Measurements from ENCODE around the gene VPS37D.

The VPS37D gene

GRCh38 chr7:73625276-73625675 is 42.4 kb upstream of the VPS37D start:
- Histone ChIP-seq H3K4me3 (ENCODE audit: insufficient read depth, low read depth, low read length, poor library complexity, severe bottlenecking) (no peak overlapping the region), H3K36me3 (ENCODE audit: control insufficient read depth, insufficient read depth, low read length) (no peaks in the 10 kb centered on the region), H3K27me3 (replicated peaks; ENCODE audit: control insufficient read depth, insufficient read depth, low read length, poor library complexity, severe bottlenecking) (peaks cover 48% of the 10 kb centered on the region), H3K9me3 (ENCODE audit: control insufficient read depth, low read length) (no peaks in the 10 kb centered on the region), H3K27ac (ENCODE audit: insufficient read depth, low read length, poor library complexity, severe bottlenecking) (no peak overlapping the region), H3K4me1 (ENCODE audit: control insufficient read depth, insufficient read depth, low read length, poor library complexity, severe bottlenecking) (peaks cover 11% of the 10 kb centered on the region)
- no peak for DNase-seq

DNA sequence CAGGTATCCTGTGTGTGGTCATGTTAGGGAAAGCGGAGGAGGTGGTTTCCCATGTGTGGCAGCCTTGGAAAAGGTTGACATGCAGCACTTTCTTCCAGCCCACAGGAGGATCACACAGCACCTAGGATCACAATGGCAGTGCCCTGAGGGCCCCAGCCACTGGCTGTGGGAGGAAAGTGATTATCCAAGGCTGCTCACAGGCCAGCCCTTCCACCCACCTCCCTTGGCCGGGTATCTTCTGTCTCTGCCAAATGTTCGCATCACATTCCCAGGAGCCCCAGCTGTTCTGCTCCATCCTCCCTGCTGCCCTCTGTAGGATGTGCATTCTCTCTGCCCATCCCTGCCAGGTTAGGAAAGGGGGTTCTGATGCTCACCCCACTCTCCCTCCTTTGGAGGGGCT is 40.8 kb upstream of the VPS37D start:
- Histone ChIP-seq H3K27ac (ENCODE audit: insufficient read depth, low read length, poor library complexity, severe bottlenecking) (no peak overlapping the region), H3K36me3 (ENCODE audit: control insufficient read depth, insufficient read depth, low read length) (no peaks in the 10 kb centered on the region), H3K9me3 (ENCODE audit: control insufficient read depth, low read length) (no peaks in the 10 kb centered on the region), H3K4me1 (ENCODE audit: control insufficient read depth, insufficient read depth, low read length, poor library complexity, severe bottlenecking) (peaks cover 11% of the 10 kb centered on the region), H3K27me3 (replicated peaks; ENCODE audit: control insufficient read depth, insufficient read depth, low read length, poor library complexity, severe bottlenecking) (peaks cover 48% of the 10 kb centered on the region), H3K4me3 (ENCODE audit: insufficient read depth, low read depth, low read length, poor library complexity, severe bottlenecking) (no peak overlapping the region)
- DNase-seq, result no peak

DNA sequence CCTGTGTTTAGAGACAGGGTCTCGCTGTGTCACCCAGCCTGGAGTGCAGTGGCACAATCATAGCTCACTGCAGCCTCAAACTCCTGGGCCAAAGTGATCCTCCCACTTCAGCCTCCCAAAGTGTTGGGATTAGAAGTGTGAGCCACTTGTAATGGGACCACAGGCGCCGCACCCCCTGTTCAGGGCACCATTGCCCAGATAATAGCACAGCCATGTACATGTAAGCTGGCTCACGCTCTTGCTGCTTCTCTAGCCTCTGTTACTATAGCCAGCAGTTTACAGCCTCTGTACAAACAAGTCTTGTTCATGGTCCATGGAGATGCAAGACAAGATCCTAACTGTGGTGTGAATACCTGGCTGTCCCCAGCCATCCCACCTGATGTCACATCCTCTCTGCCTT is 39.1 kb upstream of the VPS37D start:
- DNase-seq, result no peak
- peaks cover 36% of the 10 kb centered on the region for H3K27me3 ChIP-seq (replicated peaks; ENCODE audit: control insufficient read depth, insufficient read depth, low read length, poor library complexity, severe bottlenecking)
- no peak overlapping the region for H3K4me3 ChIP-seq (ENCODE audit: insufficient read depth, low read depth, low read length, poor library complexity, severe bottlenecking)
- no peaks in the 10 kb centered on the region for H3K36me3 ChIP-seq (ENCODE audit: control insufficient read depth, insufficient read depth, low read length)
- no peaks in the 10 kb centered on the region for H3K9me3 ChIP-seq (ENCODE audit: control insufficient read depth, low read length)
- no peak overlapping the region for H3K27ac ChIP-seq (ENCODE audit: insufficient read depth, low read length, poor library complexity, severe bottlenecking)
- H3K4me1 ChIP-seq (ENCODE audit: control insufficient read depth, insufficient read depth, low read length, poor library complexity, severe bottlenecking), result peaks cover 10% of the 10 kb centered on the region

DNA sequence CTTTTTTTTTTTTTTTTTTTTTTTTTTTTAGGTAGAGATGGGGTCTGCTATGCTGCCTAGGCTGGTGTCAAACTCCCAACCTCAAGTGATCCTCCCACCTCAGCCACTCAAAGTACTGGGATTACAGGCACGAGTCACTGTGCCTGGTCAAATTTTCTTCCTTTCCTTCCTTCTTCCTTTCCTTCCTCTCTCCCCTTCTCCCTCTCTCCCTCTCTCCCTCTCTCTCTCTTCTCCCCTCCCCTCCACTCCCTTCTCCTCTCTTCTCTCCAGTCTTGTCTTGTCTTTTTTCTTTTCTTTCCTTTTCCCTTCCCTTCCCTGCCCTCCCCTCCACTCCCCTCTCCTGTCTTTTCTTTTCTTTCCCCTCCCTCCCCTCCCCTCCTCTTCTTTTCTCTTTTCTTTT is 36.1 kb upstream of the VPS37D start:
- no peak overlapping the region for H3K27ac ChIP-seq (ENCODE audit: insufficient read depth, low read length, poor library complexity, severe bottlenecking)
- H3K36me3 ChIP-seq (ENCODE audit: control insufficient read depth, insufficient read depth, low read length), result no peaks in the 10 kb centered on the region
- H3K27me3 ChIP-seq (replicated peaks; ENCODE audit: control insufficient read depth, insufficient read depth, low read length, poor library complexity, severe bottlenecking), result peaks cover 25% of the 10 kb centered on the region
- no peak for DNase-seq
- H3K9me3 ChIP-seq (ENCODE audit: control insufficient read depth, low read length), result no peaks in the 10 kb centered on the region
- H3K4me1 ChIP-seq (ENCODE audit: control insufficient read depth, insufficient read depth, low read length, poor library complexity, severe bottlenecking), result no peaks in the 10 kb centered on the region
- no peak overlapping the region for H3K4me3 ChIP-seq (ENCODE audit: insufficient read depth, low read depth, low read length, poor library complexity, severe bottlenecking)

DNA sequence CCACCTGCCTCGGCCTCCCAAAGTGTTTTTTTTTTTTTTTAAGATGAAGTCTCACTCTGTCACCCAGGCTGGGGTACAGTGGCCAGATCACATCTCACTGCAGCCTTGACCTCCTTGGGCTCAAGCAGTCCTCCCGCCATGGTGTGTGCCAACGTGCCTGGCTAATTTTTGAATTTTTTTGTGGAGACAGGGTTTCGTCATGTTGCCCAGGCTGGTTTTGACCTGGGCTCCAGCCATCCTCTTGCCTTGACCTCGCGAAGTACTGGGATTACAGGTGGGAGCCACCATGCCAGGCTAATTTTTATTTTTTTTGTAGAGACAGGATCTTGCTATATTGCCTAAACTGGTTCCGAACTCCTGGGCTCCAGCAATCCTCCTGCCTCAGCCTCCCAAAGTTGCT is 34.3 kb upstream of the VPS37D start:
- peaks cover 14% of the 10 kb centered on the region for H3K27me3 ChIP-seq (replicated peaks; ENCODE audit: control insufficient read depth, insufficient read depth, low read length, poor library complexity, severe bottlenecking)
- H3K9me3 ChIP-seq (ENCODE audit: control insufficient read depth, low read length), result no peaks in the 10 kb centered on the region
- no peak overlapping the region for H3K27ac ChIP-seq (ENCODE audit: insufficient read depth, low read length, poor library complexity, severe bottlenecking)
- H3K4me1 ChIP-seq (ENCODE audit: control insufficient read depth, insufficient read depth, low read length, poor library complexity, severe bottlenecking), result no peaks in the 10 kb centered on the region
- no peak for DNase-seq
- H3K36me3 ChIP-seq (ENCODE audit: control insufficient read depth, insufficient read depth, low read length), result no peaks in the 10 kb centered on the region
- H3K4me3 ChIP-seq (ENCODE audit: insufficient read depth, low read depth, low read length, poor library complexity, severe bottlenecking), result no peak overlapping the region

- no peaks in the 10 kb centered on the region for H3K9me3 ChIP-seq (ENCODE audit: control insufficient read depth, low read length)
- no peaks in the 10 kb centered on the region for H3K36me3 ChIP-seq (ENCODE audit: control insufficient read depth, insufficient read depth, low read length)
- H3K4me3 ChIP-seq (ENCODE audit: insufficient read depth, low read depth, low read length, poor library complexity, severe bottlenecking), result no peak overlapping the region
- no peak overlapping the region for H3K27ac ChIP-seq (ENCODE audit: insufficient read depth, low read length, poor library complexity, severe bottlenecking)
- DNase-seq, result no peak
- no peaks in the 10 kb centered on the region for H3K4me1 ChIP-seq (ENCODE audit: control insufficient read depth, insufficient read depth, low read length, poor library complexity, severe bottlenecking)
- H3K27me3 ChIP-seq (replicated peaks; ENCODE audit: control insufficient read depth, insufficient read depth, low read length, poor library complexity, severe bottlenecking), result peaks cover 14% of the 10 kb centered on the region
Observed at GRCh38 chr7:73633844-73634243, 33.8 kb upstream of the VPS37D start.

DNA sequence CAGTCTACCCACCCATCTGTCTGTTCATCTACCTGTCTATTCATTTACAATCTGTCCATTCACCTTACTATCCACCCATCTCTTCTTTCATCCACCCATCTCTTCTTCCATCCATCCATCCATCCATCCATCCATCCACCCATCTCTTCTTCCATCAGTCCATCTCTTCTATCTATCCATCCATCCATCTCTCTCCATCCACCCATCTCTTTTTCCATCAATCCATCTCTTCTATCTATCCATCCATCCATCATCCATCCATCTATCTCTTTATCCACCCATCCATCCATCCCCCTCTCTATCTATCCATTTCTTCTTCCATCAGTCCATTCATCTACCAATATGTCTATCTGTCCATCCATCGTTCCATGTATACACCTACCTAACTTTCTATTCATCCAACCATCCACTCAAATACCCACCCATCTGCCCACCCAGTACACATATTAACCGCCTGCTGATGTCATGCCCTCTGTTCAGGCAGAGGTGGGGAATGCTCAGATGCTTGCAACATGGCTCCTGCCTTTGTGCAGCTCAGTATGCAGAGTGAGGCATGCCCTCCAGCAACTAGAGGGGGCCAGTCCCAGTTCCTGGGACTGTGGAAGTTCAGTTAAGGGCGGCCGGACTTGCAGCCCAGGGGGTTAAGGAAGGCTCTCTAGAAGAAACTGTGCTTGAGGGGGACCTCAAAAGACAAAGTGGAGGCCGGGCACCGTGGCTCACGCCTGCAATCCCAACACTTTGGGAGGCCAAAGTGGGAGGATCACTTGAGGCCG is 32.0 kb upstream of the VPS37D start:
- Histone ChIP-seq H3K4me1 (ENCODE audit: control insufficient read depth, insufficient read depth, low read length, poor library complexity, severe bottlenecking) (no peaks in the 10 kb centered on the region), H3K27ac (ENCODE audit: insufficient read depth, low read length, poor library complexity, severe bottlenecking) (no peak overlapping the region), H3K4me3 (ENCODE audit: insufficient read depth, low read depth, low read length, poor library complexity, severe bottlenecking) (no peak overlapping the region), H3K36me3 (ENCODE audit: control insufficient read depth, insufficient read depth, low read length) (no peaks in the 10 kb centered on the region), H3K27me3 (replicated peaks; ENCODE audit: control insufficient read depth, insufficient read depth, low read length, poor library complexity, severe bottlenecking) (peaks cover 7% of the 10 kb centered on the region), H3K9me3 (ENCODE audit: control insufficient read depth, low read length) (no peaks in the 10 kb centered on the region)
- DNase-seq, result no peak

GRCh38 chr7:73638911-73639310 is 28.7 kb upstream of the VPS37D start:
- Histone ChIP-seq H3K9me3 (ENCODE audit: control insufficient read depth, low read length) (peaks cover 5% of the 10 kb centered on the region), H3K36me3 (ENCODE audit: control insufficient read depth, insufficient read depth, low read length) (no peaks in the 10 kb centered on the region), H3K27me3 (replicated peaks; ENCODE audit: control insufficient read depth, insufficient read depth, low read length, poor library complexity, severe bottlenecking) (peaks cover 9% of the 10 kb centered on the region), H3K27ac (ENCODE audit: insufficient read depth, low read length, poor library complexity, severe bottlenecking) (no peak overlapping the region), H3K4me3 (ENCODE audit: insufficient read depth, low read depth, low read length, poor library complexity, severe bottlenecking) (no peak overlapping the region), H3K4me1 (ENCODE audit: control insufficient read depth, insufficient read depth, low read length, poor library complexity, severe bottlenecking) (no peaks in the 10 kb centered on the region)
- DNase-seq, result no peak

- H3K4me3 ChIP-seq (ENCODE audit: insufficient read depth, low read depth, low read length, poor library complexity, severe bottlenecking), result no peak overlapping the region
- no peaks in the 10 kb centered on the region for H3K36me3 ChIP-seq (ENCODE audit: control insufficient read depth, insufficient read depth, low read length)
- no peak overlapping the region for H3K27ac ChIP-seq (ENCODE audit: insufficient read depth, low read length, poor library complexity, severe bottlenecking)
- no peak for DNase-seq
- H3K27me3 ChIP-seq (replicated peaks; ENCODE audit: control insufficient read depth, insufficient read depth, low read length, poor library complexity, severe bottlenecking), result peaks cover 16% of the 10 kb centered on the region
- peaks cover 5% of the 10 kb centered on the region for H3K9me3 ChIP-seq (ENCODE audit: control insufficient read depth, low read length)
- H3K4me1 ChIP-seq (ENCODE audit: control insufficient read depth, insufficient read depth, low read length, poor library complexity, severe bottlenecking), result peaks cover 1% of the 10 kb centered on the region
Observed at GRCh38 chr7:73642834-73643233, 24.8 kb upstream of the VPS37D start.

GRCh38 chr7:73644688-73645286 is 22.8 kb upstream of the VPS37D start:
- peaks cover 7% of the 10 kb centered on the region for H3K4me1 ChIP-seq (ENCODE audit: control insufficient read depth, insufficient read depth, low read length, poor library complexity, severe bottlenecking)
- H3K9me3 ChIP-seq (ENCODE audit: control insufficient read depth, low read length), result peaks cover 5% of the 10 kb centered on the region
- peaks cover 34% of the 10 kb centered on the region for H3K27me3 ChIP-seq (replicated peaks; ENCODE audit: control insufficient read depth, insufficient read depth, low read length, poor library complexity, severe bottlenecking)
- no peak for DNase-seq
- no peak overlapping the region for H3K27ac ChIP-seq (ENCODE audit: insufficient read depth, low read length, poor library complexity, severe bottlenecking)
- no peaks in the 10 kb centered on the region for H3K36me3 ChIP-seq (ENCODE audit: control insufficient read depth, insufficient read depth, low read length)
- H3K4me3 ChIP-seq (ENCODE audit: insufficient read depth, low read depth, low read length, poor library complexity, severe bottlenecking), result no peak overlapping the region
